ENCODE measurements around the gene TMEM196. TPM values are rescaled to one million over a fixed set of nuclear protein-coding genes. Genes with fewer than 3 reads are reported as not detected.
"Not testable (repeated sequence)": the region's sequence is repeated elsewhere in the genome, so short reads cannot be mapped to it uniquely, and the experiment has no call there.

TMEM196 gene
- total RNA-seq, 1 donor from 2014 or later = not detected

DNA sequence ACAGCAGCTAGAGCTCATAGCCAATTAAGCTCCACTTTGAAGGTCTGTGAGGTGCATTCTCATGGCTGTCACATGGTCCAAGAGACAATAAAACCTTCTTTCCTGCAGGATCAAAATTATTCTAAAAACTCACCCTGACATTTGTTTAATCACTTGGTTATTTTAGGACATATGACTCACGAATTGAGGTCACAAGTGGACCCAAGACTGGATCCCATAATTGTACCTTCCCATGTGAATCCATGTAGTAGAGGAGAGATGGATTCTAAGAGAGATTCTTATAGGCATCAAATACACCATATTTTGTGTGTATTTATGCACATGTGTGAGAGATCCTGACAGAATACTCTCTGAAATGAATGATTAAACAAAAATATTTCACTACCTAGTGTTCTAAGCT lies 82.7 kb downstream of the TMEM196 start:
- H3K27ac Mint-ChIP-seq (ENCODE audit: unreplicated experiment) = no peak overlapping the region
- no peaks in the 10 kb centered on the region for H3K27me3 Mint-ChIP-seq (ENCODE audit: unreplicated experiment)
- H3K9me3 Mint-ChIP-seq (ENCODE audit: unreplicated experiment) = no peaks in the 10 kb centered on the region
- H3K4me1 Mint-ChIP-seq (ENCODE audit: unreplicated experiment) = no peaks in the 10 kb centered on the region
- no peak overlapping the region for H3K4me3 Mint-ChIP-seq (ENCODE audit: unreplicated experiment)
- DNase-seq (ENCODE audit: low spot score) = no peak
- TF ChIP-seq, protein P1, sequence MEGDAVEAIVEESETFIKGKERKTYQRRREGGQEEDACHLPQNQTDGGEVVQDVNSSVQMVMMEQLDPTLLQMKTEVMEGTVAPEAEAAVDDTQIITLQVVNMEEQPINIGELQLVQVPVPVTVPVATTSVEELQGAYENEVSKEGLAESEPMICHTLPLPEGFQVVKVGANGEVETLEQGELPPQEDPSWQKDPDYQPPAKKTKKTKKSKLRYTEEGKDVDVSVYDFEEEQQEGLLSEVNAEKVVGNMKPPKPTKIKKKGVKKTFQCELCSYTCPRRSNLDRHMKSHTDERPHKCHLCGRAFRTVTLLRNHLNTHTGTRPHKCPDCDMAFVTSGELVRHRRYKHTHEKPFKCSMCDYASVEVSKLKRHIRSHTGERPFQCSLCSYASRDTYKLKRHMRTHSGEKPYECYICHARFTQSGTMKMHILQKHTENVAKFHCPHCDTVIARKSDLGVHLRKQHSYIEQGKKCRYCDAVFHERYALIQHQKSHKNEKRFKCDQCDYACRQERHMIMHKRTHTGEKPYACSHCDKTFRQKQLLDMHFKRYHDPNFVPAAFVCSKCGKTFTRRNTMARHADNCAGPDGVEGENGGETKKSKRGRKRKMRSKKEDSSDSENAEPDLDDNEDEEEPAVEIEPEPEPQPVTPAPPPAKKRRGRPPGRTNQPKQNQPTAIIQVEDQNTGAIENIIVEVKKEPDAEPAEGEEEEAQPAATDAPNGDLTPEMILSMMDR (IDR thresholded peaks at IDR 0.05; ENCODE audit: unreplicated experiment) = no peak
- peaks cover 5% of the 10 kb centered on the region for H3K36me3 Mint-ChIP-seq (ENCODE audit: low read depth, unreplicated experiment)

DNA sequence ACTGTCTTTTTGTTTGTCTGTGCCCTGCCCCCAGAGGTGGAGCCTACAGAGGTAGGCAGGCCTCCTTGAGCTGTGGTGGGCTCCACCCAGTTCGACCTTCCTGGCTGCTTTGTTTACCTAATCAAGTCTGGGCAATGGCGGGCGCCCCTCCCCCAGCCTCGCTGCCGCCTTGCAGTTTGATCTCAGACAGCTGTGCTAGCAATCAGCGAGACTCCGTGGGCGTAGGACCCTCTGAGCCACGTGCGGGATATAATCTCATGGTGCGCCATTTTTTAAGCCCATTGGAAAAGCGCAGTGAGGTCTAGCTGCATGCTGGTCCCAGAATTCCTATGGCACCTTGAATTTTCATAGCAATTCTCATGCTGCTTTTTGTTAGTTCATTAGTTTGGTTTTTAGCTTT lies 84.3 kb downstream of the TMEM196 start:
- H3K4me3 Mint-ChIP-seq (ENCODE audit: unreplicated experiment); DNase-seq (ENCODE audit: low spot score); H3K4me1 Mint-ChIP-seq (ENCODE audit: unreplicated experiment); H3K27ac Mint-ChIP-seq (ENCODE audit: unreplicated experiment); H3K9me3 Mint-ChIP-seq (ENCODE audit: unreplicated experiment); H3K36me3 Mint-ChIP-seq (ENCODE audit: low read depth, unreplicated experiment); H3K27me3 Mint-ChIP-seq (ENCODE audit: unreplicated experiment): not testable (repeated sequence)

DNA sequence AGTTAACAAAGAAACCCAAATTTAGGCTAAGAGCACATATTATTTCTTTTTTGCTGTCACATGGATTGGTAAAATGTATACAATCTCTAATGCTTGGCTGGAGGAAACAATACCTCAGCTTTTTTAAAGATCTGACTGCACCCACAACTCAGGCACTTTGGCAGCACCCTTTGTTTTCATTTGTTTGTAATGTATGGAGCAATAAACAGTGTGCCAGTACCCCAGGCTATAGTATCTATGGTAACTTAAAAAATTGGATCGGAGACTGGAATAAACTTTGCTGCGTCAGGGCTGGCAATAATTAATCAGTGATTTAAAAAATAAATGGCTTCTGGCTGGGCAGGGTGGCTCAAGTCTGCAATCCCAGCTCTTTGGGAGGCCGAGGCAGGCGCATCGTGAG lies 91.8 kb downstream of the TMEM196 start:
- H3K27ac Mint-ChIP-seq (ENCODE audit: unreplicated experiment) = no peak overlapping the region
- TF ChIP-seq, protein P1 (IDR thresholded peaks at IDR 0.05; ENCODE audit: unreplicated experiment) = no peak
- no peaks in the 10 kb centered on the region for H3K36me3 Mint-ChIP-seq (ENCODE audit: low read depth, unreplicated experiment)
- no peaks in the 10 kb centered on the region for H3K9me3 Mint-ChIP-seq (ENCODE audit: unreplicated experiment)
- H3K27me3 Mint-ChIP-seq (ENCODE audit: unreplicated experiment) = no peaks in the 10 kb centered on the region
- DNase-seq (ENCODE audit: low spot score) = no peak
- H3K4me1 Mint-ChIP-seq (ENCODE audit: unreplicated experiment) = no peaks in the 10 kb centered on the region
- H3K4me3 Mint-ChIP-seq (ENCODE audit: unreplicated experiment) = no peak overlapping the region

DNA sequence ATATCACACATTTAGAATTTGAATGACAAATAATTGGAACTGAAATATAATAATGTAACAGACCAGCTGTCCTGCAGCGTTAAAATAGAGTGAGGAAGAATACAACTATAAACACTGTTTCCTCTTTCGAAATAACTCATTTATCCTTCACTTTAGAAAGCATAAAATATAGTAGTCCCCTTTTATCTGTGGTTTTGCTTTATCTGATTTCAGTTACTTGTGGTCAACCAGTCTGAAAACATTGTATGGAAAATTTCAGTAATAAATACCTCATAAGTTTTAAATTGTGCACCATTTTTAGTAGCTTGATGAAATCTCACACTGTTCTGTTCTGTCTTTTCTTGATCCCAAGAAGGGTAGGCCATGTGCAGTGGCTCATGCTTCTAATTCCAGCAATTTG lies 96.2 kb downstream of the TMEM196 start:
- H3K27me3 Mint-ChIP-seq (ENCODE audit: unreplicated experiment) = no peaks in the 10 kb centered on the region
- no peaks in the 10 kb centered on the region for H3K36me3 Mint-ChIP-seq (ENCODE audit: low read depth, unreplicated experiment)

DNA sequence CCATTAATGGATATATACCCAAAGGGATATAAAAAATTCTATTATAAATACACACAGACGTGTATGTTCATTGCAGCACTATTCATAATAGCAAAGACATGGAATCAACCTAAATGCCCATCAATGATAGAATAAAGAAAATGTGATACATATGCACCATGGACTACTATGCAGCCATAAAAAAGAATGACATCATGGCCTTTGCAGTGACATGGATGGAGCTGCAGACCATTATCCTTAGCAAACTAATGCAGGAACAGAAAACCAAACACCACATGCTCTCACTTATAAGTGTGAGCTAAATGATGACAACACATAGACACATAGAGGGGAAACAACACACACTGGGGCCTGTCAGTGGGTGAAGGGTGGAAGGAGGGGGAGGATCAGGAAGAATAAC lies 97.6 kb downstream of the TMEM196 start:
- Mint-ChIP-seq H3K36me3 (ENCODE audit: low read depth, unreplicated experiment) (no peaks in the 10 kb centered on the region), H3K27ac (ENCODE audit: unreplicated experiment) (no peak overlapping the region)

More for the DNA sequence above, 96.2 kb downstream of the TMEM196 start:
- no peak overlapping the region for H3K4me3 Mint-ChIP-seq (ENCODE audit: unreplicated experiment)
- no peaks in the 10 kb centered on the region for H3K4me1 Mint-ChIP-seq (ENCODE audit: unreplicated experiment)
- no peak for DNase-seq (ENCODE audit: low spot score)
- no peaks in the 10 kb centered on the region for H3K9me3 Mint-ChIP-seq (ENCODE audit: unreplicated experiment)
- TF ChIP-seq, protein P1 (IDR thresholded peaks at IDR 0.05; ENCODE audit: unreplicated experiment) = no peak
- H3K27ac Mint-ChIP-seq (ENCODE audit: unreplicated experiment) = no peak overlapping the region

More for the DNA sequence above, 97.6 kb downstream of the TMEM196 start:
- H3K4me3 Mint-ChIP-seq (ENCODE audit: unreplicated experiment) = no peak overlapping the region
- TF ChIP-seq, protein P1 (IDR thresholded peaks at IDR 0.05; ENCODE audit: unreplicated experiment) = no peak
- no peaks in the 10 kb centered on the region for H3K4me1 Mint-ChIP-seq (ENCODE audit: unreplicated experiment)
- no peaks in the 10 kb centered on the region for H3K9me3 Mint-ChIP-seq (ENCODE audit: unreplicated experiment)
- no peaks in the 10 kb centered on the region for H3K27me3 Mint-ChIP-seq (ENCODE audit: unreplicated experiment)
- no peak for DNase-seq (ENCODE audit: low spot score)
